Nephron progenitor cell (in vitro differentiated cells): ENCODE results near the gene CACNA2D1.

Source experiments
- DNase-seq: peaks from one replicate; pipeline ENCODE4 v3.0.0; 2021
- H3K27ac Mint-ChIP-seq: 2 replicates; pipeline ENCODE4 v1.8.0; 2021; ENCODE audit warnings: mild to moderate bottlenecking, moderate library complexity, mixed read lengths
- H3K27me3 Mint-ChIP-seq: 2 replicates; pipeline ENCODE4 v1.8.0; 2021; ENCODE audit warnings: mild to moderate bottlenecking, low read depth, mixed read lengths; ENCODE audit not compliant: poor library complexity
- H3K36me3 Mint-ChIP-seq: 2 replicates; pipeline ENCODE4 v1.8.0; 2021; ENCODE audit warnings: low read depth, mixed read lengths
- H3K4me1 Mint-ChIP-seq: 2 replicates; pipeline ENCODE4 v1.8.0; 2021; ENCODE audit warnings: mixed read lengths
- H3K4me3 Mint-ChIP-seq: 2 replicates; pipeline ENCODE4 v1.8.0; 2021; ENCODE audit warnings: mild to moderate bottlenecking, moderate library complexity, mixed read lengths
- H3K9me3 Mint-ChIP-seq: 2 replicates; pipeline ENCODE4 v1.8.0; 2021; ENCODE audit warnings: mild to moderate bottlenecking, moderate library complexity, mixed read lengths
- CTCF ChIP-seq: fragments of 200-600 bp; sonication (generic); IDR thresholded peaks from 2 replicates; pipeline ENCODE4 v1.5.0; 2021; ENCODE audit warnings: antibody characterized with exemption

Gene CACNA2D1

GRCh38 chr7:82114237-82114636 lies 329.3 kb downstream of the CACNA2D1 start:
- Mint-ChIP-seq H3K27ac (no peak overlapping the region), H3K4me3 (no peak overlapping the region), H3K9me3 (no peaks in the 10 kb centered on the region), H3K4me1 (peaks cover 6% of the 10 kb centered on the region), H3K27me3 (no peaks in the 10 kb centered on the region), H3K36me3 (no peaks in the 10 kb centered on the region)
- DNase-seq: no peak
- TF ChIP-seq CTCF: no peak

- peaks cover 6% of the 10 kb centered on the region for H3K4me1 Mint-ChIP-seq
- no peak for DNase-seq
- no peaks in the 10 kb centered on the region for H3K9me3 Mint-ChIP-seq
- H3K27ac Mint-ChIP-seq: no peak overlapping the region
- H3K4me3 Mint-ChIP-seq: no peak overlapping the region
- TF ChIP-seq CTCF: no peak
- peaks cover 2% of the 10 kb centered on the region for H3K27me3 Mint-ChIP-seq
- H3K36me3 Mint-ChIP-seq: no peaks in the 10 kb centered on the region
Measured at GRCh38 chr7:82110146-82110840, 333.3 kb downstream of the CACNA2D1 start.

- Mint-ChIP-seq H3K9me3 (no peaks in the 10 kb centered on the region), H3K4me1 (peaks cover 6% of the 10 kb centered on the region), H3K27ac (no peak overlapping the region), H3K27me3 (peaks cover 2% of the 10 kb centered on the region), H3K4me3 (no peak overlapping the region), H3K36me3 (no peaks in the 10 kb centered on the region)
- DNase-seq: no peak
- no peak for TF ChIP-seq CTCF
Measured at GRCh38 chr7:82109288-82109687, 334.3 kb downstream of the CACNA2D1 start.

GRCh38 chr7:82106201-82106600 lies 337.4 kb downstream of the CACNA2D1 start:
- no peaks in the 10 kb centered on the region for H3K36me3 Mint-ChIP-seq
- no peak for DNase-seq
- no peak overlapping the region for H3K27ac Mint-ChIP-seq
- TF ChIP-seq CTCF: no peak
- H3K4me3 Mint-ChIP-seq: no peak overlapping the region
- H3K4me1 Mint-ChIP-seq: peaks cover 6% of the 10 kb centered on the region
- H3K9me3 Mint-ChIP-seq: no peaks in the 10 kb centered on the region
- H3K27me3 Mint-ChIP-seq: peaks cover 2% of the 10 kb centered on the region

GRCh38 chr7:82105463-82105862 lies 338.1 kb downstream of the CACNA2D1 start:
- TF ChIP-seq CTCF: no peak
- no peak for DNase-seq
- Mint-ChIP-seq H3K9me3 (no peaks in the 10 kb centered on the region), H3K4me1 (peaks cover 2% of the 10 kb centered on the region), H3K27ac (no peak overlapping the region), H3K4me3 (no peak overlapping the region), H3K36me3 (no peaks in the 10 kb centered on the region), H3K27me3 (peaks cover 2% of the 10 kb centered on the region)

- Mint-ChIP-seq H3K4me1 (no peaks in the 10 kb centered on the region), H3K9me3 (no peaks in the 10 kb centered on the region), H3K27me3 (no peaks in the 10 kb centered on the region), H3K36me3 (no peaks in the 10 kb centered on the region), H3K27ac (no peak overlapping the region), H3K4me3 (no peak overlapping the region)
- TF ChIP-seq CTCF: no peak
- DNase-seq: no peak
Measured at GRCh38 chr7:82098414-82098813, 345.2 kb downstream of the CACNA2D1 start.
